KOPT-K1 (cell line): Measurements from ENCODE around the gene CHMP4B.

Experiments used
- H3K27ac ChIP-seq: fragments of 200-600 bp; sonication (generic); 2 replicates; pipeline ENCODE4 v1.5.1; 2016; ENCODE audit warnings: antibody characterized with exemption, mild to moderate bottlenecking, low read depth, low read length; ENCODE audit not compliant: poor library complexity, severe bottlenecking
- H3K36me3 ChIP-seq: fragments of 200-600 bp; sonication (generic); 2 replicates; pipeline ENCODE4 v1.5.1; 2017; ENCODE audit warnings: antibody characterized with exemption, mild to moderate bottlenecking, low read length, moderate library complexity; ENCODE audit not compliant: insufficient read depth
- H3K9me3 ChIP-seq: fragments of 200-600 bp; sonication (generic); 2 replicates; pipeline ENCODE4 v1.5.1; 2017; ENCODE audit warnings: antibody characterized with exemption, low read length, mild to moderate bottlenecking; ENCODE audit not compliant: insufficient read depth, poor library complexity, severe bottlenecking

Gene CHMP4B

DNA sequence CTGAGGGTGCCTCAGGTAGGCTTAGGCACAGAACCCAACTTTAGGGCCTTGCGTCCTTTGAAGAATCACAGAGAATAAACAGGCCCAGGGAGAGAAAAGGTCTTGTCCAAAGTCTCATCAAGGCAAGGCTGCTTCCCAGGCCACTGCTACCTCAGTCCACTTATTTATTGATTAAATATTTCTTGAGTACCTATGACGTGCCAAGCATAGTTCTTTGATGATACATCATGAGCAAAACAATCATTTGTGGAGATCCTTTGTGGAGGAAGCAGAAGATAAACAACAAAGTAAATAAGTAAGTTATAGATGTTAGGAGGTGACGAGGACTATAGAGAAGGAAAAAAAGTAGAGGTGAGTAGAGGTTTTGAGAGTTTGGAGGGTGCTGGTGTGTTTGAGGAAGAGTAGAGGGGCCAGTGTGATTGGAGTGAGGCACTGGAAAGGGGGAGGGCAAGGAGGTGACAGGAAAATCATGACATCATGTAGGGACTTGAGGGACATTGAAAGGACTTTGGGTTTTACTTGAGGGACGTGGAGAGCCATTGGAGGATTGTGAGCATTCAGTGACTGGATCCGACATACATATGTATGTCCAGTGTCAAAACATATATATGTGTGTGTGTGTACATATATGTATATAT lies 14.1 kb upstream of the CHMP4B start:
- H3K27ac ChIP-seq: no peak overlapping the region

DNA sequence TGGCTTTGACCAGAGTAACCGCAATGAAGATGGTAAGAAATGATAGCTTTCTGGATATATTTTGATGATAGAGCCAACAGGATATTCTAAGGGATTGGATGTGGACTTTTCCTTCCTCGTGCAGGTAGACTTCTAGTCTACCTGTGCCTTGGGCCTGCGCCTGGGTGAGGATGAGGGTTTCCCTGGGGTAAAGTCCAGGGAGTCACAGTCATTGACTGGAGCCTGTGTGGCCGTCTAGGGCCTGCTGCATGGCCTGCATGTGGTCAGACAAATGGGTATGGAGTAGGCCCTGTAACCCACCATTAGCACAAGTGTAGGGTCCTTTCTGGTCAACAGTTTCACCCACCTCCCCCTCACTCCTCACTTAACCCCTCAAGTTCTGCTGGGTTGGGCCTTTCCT lies 12.7 kb upstream of the CHMP4B start:
- Histone ChIP-seq H3K9me3 (no peaks in the 10 kb centered on the region), H3K36me3 (no peaks in the 10 kb centered on the region), H3K27ac (no peak overlapping the region)

More for the DNA sequence above, 14.1 kb upstream of the CHMP4B start:
- Histone ChIP-seq H3K9me3 (no peaks in the 10 kb centered on the region), H3K36me3 (no peaks in the 10 kb centered on the region)

- Histone ChIP-seq H3K36me3 (no peaks in the 10 kb centered on the region), H3K9me3 (no peaks in the 10 kb centered on the region), H3K27ac (no peak overlapping the region)
Observed at GRCh38 chr20:33803921-33804337, 7.2 kb upstream of the CHMP4B start.

DNA sequence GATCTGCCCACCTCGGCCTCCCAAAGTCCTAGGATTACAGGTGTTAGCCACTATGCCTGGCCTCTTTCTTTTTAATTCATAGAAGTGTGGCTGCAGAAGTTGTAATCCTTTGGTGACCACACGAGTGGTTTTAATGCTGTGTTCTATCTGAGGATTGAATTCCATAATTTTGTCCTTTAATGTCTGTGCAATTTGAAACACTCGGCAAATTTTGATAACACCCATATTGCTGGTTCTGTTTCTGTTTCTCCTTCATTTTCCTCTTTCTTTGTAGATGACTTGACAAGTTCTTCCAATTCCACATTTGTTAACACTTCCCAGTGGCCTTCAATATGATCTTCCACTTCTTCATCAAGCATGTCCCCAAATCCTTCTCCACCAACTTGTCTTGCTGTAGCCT lies 2.8 kb upstream of the CHMP4B start:
- Histone ChIP-seq H3K36me3 (no peaks in the 10 kb centered on the region), H3K9me3 (no peaks in the 10 kb centered on the region), H3K27ac (no peak overlapping the region)

DNA sequence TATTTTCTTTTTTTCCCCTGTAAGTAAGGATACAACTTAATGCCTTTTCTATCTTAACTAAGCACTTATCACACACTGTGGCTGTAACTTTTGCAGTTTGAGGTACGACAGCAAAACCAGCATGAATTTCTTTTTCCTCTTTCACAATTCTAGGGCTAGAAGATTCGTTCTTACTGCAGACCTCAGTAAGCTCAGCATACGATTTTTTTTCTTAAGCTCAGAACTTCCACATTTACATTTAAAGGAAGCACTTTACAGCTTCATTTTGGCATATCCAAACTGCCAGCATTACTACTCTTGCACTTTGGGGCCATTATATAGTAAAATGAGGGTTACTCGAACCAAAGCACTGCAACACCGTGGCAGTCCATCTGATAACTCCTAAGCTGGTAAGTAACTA lies 889 bp upstream of the CHMP4B start:
- Histone ChIP-seq H3K36me3 (peaks cover 7% of the 10 kb centered on the region), H3K9me3 (no peaks in the 10 kb centered on the region), H3K27ac (no peak overlapping the region)

DNA sequence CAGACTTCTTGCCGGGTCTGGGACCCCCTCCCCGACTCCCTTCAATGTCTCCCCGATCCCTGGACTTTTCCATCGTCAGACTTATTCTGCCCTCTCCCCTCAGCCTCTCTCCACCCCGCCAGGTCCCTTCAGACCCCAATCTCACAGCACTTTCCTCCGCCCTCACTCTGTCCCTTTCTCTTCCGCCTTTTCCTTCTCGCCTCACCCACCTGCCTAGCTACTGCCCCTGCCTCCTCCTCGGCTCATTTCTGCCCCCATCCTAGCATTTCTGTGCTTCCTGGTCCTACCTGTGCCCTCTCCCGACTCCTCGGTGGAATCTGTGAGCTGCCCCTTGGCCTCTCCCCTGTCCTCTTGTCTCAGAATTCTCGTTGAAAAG lies 616 bp downstream of the CHMP4B start:
- peaks cover 19% of the 10 kb centered on the region for H3K36me3 ChIP-seq
- peak overlapping the region; percentile 87 for H3K27ac ChIP-seq
- no peaks in the 10 kb centered on the region for H3K9me3 ChIP-seq

DNA sequence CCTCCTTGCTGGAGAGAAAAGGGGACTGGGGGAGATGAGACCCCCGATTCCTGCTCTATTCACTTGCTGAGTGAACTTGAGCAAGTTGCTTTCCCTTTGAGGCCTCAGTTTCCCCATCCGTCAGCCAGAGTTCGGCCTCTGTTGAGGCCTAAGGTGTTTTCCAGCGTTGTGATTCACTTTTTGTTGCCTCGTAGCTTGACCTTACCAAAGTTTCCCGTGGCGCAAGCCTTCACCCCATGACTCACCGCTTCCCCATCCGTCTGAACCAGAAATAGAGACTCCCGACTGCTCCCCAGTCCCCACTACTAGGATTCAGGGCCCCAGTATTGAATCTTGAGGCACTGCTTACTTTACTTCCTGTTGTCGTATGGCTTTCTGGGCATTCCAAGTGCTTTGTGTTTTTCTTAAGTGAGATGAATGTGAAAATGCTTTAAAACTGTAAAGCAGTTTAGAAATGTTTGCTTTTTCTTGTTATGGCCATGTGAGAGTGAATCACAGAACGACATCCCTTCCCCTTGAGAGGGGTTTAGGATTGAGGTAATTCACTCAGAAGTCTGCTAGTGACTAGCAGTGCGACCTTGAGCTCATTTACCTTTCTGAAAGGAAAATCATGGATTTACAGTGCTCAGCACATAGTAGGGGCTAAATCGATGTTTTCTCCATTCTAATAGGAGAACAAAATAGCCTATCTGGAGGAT lies 1.2 kb downstream of the CHMP4B start:
- Histone ChIP-seq H3K27ac (peak overlapping the region; percentile 87), H3K36me3 (peaks cover 23% of the 10 kb centered on the region), H3K9me3 (no peaks in the 10 kb centered on the region)

DNA sequence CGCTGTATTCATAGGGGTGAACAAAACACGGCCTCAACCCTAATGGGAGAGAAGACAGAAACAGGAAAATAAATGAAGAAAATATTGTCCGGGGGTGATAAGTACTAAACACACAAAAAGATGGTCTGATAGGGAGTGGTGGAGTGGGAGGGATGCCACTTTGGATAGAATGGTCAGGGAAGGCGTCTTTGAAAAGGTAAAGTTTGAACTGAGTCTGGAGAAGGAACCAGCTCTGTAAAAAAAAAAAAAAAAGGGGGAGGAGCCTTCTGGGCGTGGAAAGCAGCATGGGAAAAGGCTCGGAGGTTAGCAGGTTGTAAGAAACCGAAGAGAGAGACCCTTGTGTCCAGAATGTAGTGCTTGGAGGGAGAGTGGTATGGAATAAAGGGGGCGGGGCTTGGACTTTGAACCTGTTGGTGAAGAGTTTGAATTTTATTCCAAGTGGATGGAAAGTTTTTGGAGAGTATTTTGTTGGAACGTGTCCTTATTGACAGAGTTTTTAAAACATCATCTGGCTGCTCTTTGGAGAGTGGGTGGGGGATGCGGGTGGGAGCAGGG lies 1.8 kb downstream of the CHMP4B start:
- H3K36me3 ChIP-seq: peaks cover 24% of the 10 kb centered on the region
- H3K27ac ChIP-seq: peak overlapping the region; percentile 87
- H3K9me3 ChIP-seq: no peaks in the 10 kb centered on the region

GRCh38 chr20:33814238-33814712 lies 3.1 kb downstream of the CHMP4B start:
- no peak overlapping the region for H3K27ac ChIP-seq
- H3K9me3 ChIP-seq: no peaks in the 10 kb centered on the region
- peaks cover 37% of the 10 kb centered on the region for H3K36me3 ChIP-seq

DNA sequence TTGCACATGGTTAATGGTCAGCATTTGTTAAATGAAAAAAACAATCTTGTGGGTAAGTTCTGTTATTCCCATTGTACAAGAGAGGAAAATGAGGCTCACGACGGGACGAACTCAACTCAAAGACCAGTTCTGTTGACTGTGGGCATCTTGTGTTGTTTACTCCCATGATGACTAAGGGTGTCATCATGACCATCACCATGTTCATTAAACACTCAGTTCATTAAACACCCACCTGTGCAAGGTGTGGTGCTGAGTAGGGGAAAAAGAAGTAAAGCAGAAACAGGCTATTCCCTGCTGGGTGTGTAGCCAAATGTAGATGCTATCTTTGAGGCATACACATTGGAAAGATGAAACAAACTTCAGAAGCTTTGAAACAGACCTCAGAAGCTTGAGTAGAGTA lies 4.5 kb downstream of the CHMP4B start:
- no peak overlapping the region for H3K27ac ChIP-seq
- peaks cover 42% of the 10 kb centered on the region for H3K36me3 ChIP-seq
- H3K9me3 ChIP-seq: no peaks in the 10 kb centered on the region

GRCh38 chr20:33816191-33816590 lies 5.0 kb downstream of the CHMP4B start:
- H3K36me3 ChIP-seq: peaks cover 42% of the 10 kb centered on the region
- H3K9me3 ChIP-seq: no peaks in the 10 kb centered on the region
- no peak overlapping the region for H3K27ac ChIP-seq

GRCh38 chr20:33817411-33817810 lies 6.3 kb downstream of the CHMP4B start:
- Histone ChIP-seq H3K9me3 (no peaks in the 10 kb centered on the region), H3K36me3 (peaks cover 42% of the 10 kb centered on the region), H3K27ac (no peak overlapping the region)

GRCh38 chr20:33819456-33819855 lies 8.3 kb downstream of the CHMP4B start:
- Histone ChIP-seq H3K36me3 (peaks cover 51% of the 10 kb centered on the region), H3K9me3 (no peaks in the 10 kb centered on the region), H3K27ac (no peak overlapping the region)

DNA sequence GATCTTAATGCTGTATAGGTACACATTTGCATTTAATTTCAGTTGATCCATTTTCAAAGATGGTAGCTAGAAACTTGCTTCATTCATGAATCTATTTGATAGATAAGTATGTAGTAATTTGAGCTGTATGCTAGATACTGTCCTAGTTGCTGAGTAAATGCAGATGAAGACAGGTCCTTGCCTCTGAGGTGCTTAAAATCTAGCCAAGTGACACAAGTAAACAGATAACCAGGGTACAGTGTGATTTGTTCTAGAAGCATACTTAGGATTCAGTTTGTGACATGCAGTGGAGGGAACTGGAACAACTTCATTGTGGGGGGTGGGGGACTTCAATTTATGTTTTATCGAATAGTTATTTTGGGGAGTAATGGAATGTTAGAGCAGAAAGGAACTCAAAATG lies 9.2 kb downstream of the CHMP4B start:
- Histone ChIP-seq H3K27ac (no peak overlapping the region), H3K9me3 (no peaks in the 10 kb centered on the region), H3K36me3 (peaks cover 43% of the 10 kb centered on the region)

DNA sequence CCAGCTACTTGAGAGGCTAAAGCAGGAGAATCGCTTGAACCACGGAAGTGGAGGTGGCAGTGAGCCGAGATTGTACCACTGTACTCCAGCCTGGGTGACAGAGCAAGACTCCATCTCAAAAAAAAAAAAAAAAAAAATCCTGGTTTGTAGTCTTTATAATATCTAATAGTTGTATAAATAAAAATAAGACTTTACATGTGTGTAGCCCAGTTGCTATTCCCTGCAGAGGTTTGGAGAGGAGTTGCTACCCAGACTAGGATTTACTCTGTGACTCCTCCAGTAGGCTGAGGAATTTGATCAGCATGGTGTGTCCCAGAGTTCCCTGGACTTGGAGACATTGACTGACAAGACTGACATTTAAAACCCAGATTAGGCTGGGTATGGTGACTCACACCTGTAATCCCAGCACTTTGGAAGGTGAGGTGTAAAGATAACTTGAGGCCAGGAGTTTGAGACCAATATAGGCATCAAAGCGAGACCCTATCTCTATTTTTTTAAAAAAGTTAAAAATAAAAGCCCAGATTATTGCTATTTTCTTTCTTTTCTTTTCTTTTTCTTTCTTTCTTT lies 10.2 kb downstream of the CHMP4B start:
- no peak overlapping the region for H3K27ac ChIP-seq
- peaks cover 34% of the 10 kb centered on the region; the same call in 1 of the 2 replicates for H3K36me3 ChIP-seq
- H3K9me3 ChIP-seq: no peaks in the 10 kb centered on the region
